ENCODE results near the gene PSMA5.
"Not testable (repeated sequence)": the region's sequence is repeated elsewhere in the genome, so short reads cannot be mapped to it uniquely, and the experiment has no call there.

PSMA5 gene

GRCh38 chr1:109432336-109432735 lies 6.1 kb upstream of the PSMA5 start:
- DNase-seq: no peak

- DNase-seq: no peak
These were observed 871 bp upstream of the PSMA5 start for GRCh38 chr1:109427171-109427467.

- DNase-seq: peak; percentile 71
These were observed 612 bp downstream of the PSMA5 start for GRCh38 chr1:109425391-109426280.

GRCh38 chr1:109423498-109423897 lies 2.8 kb downstream of the PSMA5 start:
- DNase-seq: no peak

GRCh38 chr1:109412551-109412950 lies 13.7 kb downstream of the PSMA5 start:
- DNase-seq: no peak

GRCh38 chr1:109404838-109405237 lies 21.4 kb downstream of the PSMA5 start:
- DNase-seq: no peak

- DNase-seq: no peak
These were observed 24.2 kb downstream of the PSMA5 start for GRCh38 chr1:109402025-109402424.

GRCh38 chr1:109400035-109400655 lies 26.1 kb downstream of the PSMA5 start:
- no peak for DNase-seq

- DNase-seq: no peak
These were observed 26.8 kb downstream of the PSMA5 start for GRCh38 chr1:109399326-109399957.

GRCh38 chr1:109398343-109399225 lies 27.7 kb downstream of the PSMA5 start:
- DNase-seq: no peak

GRCh38 chr1:109397581-109398342 lies 28.5 kb downstream of the PSMA5 start, which contains the start of gene SORT1:
Gene SORT1, minus strand, starts transcription at chr1:109397918. Its CDS starts 26 bp downstream, at chr1:109397892.
- DNase-seq: peak; percentile 54

GRCh38 chr1:109396871-109397580 lies 29.2 kb downstream of the PSMA5 start:
- no peak for DNase-seq

GRCh38 chr1:109396513-109396839 lies 29.8 kb downstream of the PSMA5 start:
- DNase-seq: no peak

- DNase-seq: no peak
These were observed 30.4 kb downstream of the PSMA5 start for GRCh38 chr1:109395602-109396512.

- DNase-seq: not testable (repeated sequence)
These were observed 31.0 kb downstream of the PSMA5 start for GRCh38 chr1:109395282-109395599.

GRCh38 chr1:109394591-109395281 lies 31.5 kb downstream of the PSMA5 start:
- no peak for DNase-seq

GRCh38 chr1:109393617-109394233 lies 32.5 kb downstream of the PSMA5 start:
- no peak for DNase-seq

- no peak for DNase-seq
These were observed 33.2 kb downstream of the PSMA5 start for GRCh38 chr1:109392788-109393616.

All from activated naive CD4-positive, alpha-beta T cell treated with Interleukin-2 at 50 U/mL for 16 hours (primary cell).